ENCODE results near the gene STK10.
A peak's percentile ranks its signal among the peaks of the same experiment; 100 is the strongest.
"Not testable (repeated sequence)": the region's sequence is repeated elsewhere in the genome, so short reads cannot be mapped to it uniquely, and the experiment has no call there.

The STK10 gene

GRCh38 chr5:172049226-172049796 is 138.7 kb downstream of the STK10 start:
- DNase-seq: peak in 1 of 2 donors; percentile 17

GRCh38 chr5:172048539-172049101 is 139.4 kb downstream of the STK10 start:
- no peak for DNase-seq

GRCh38 chr5:172048170-172048422 is 139.9 kb downstream of the STK10 start:
- DNase-seq: no peak

GRCh38 chr5:172046593-172046992 is 141.4 kb downstream of the STK10 start:
- DNase-seq: no peak

GRCh38 chr5:172045315-172045632 is 142.8 kb downstream of the STK10 start:
- no peak for DNase-seq

GRCh38 chr5:172044631-172045314 is 143.3 kb downstream of the STK10 start:
- DNase-seq: no peak

GRCh38 chr5:172043865-172044264 is 144.2 kb downstream of the STK10 start:
- DNase-seq: no peak

- no peak for DNase-seq
Measured at GRCh38 chr5:172042183-172042582, 145.8 kb downstream of the STK10 start.

- no peak for DNase-seq
Measured at GRCh38 chr5:172038167-172038566, 149.9 kb downstream of the STK10 start.

GRCh38 chr5:172035049-172035448 is 153.0 kb downstream of the STK10 start:
- no peak for DNase-seq

- no peak for DNase-seq
Measured at GRCh38 chr5:172031894-172032461, 156.0 kb downstream of the STK10 start.

- DNase-seq: no peak
Measured at GRCh38 chr5:172029876-172030275, 158.1 kb downstream of the STK10 start.

GRCh38 chr5:172028167-172028566 is 159.9 kb downstream of the STK10 start:
- no peak for DNase-seq

GRCh38 chr5:172020110-172020786 is 167.8 kb downstream of the STK10 start:
- not testable (repeated sequence) for DNase-seq

- DNase-seq: no peak
Measured at GRCh38 chr5:172015346-172015745, 172.7 kb downstream of the STK10 start.

GRCh38 chr5:172010278-172010677 is 177.7 kb downstream of the STK10 start:
- DNase-seq: peak in 1 of 2 donors; percentile 10

- no peak for DNase-seq
Measured at GRCh38 chr5:172009536-172010270, 178.3 kb downstream of the STK10 start.

GRCh38 chr5:172008689-172009141 is 179.3 kb downstream of the STK10 start:
- no peak for DNase-seq

GRCh38 chr5:172008111-172008455 is 179.9 kb downstream of the STK10 start:
- no peak for DNase-seq

GRCh38 chr5:172007175-172008110 is 180.6 kb downstream of the STK10 start:
- peak in 1 of 2 donors; percentile 30 for DNase-seq

GRCh38 chr5:172006321-172007174 is 181.5 kb downstream of the STK10 start, which contains the start of gene FBXW11:
TSS of gene FBXW11 (minus strand) at chr5:172006638. CDS start at chr5:172006502, 136 bp downstream.
- peak; percentile 94 to 96 for DNase-seq

Data from hippocampal formation (tissue), 2 donors.